Measurements from ENCODE around the gene HES3. TPM values are rescaled to one million over a fixed set of nuclear protein-coding genes. Genes with fewer than 3 reads are reported as not detected.

Gene HES3
- total and polyA plus RNA-seq, 3 donors from 2014 or later: not detected

- Histone ChIP-seq H3K36me3 (ENCODE audit: low read depth, missing control alignments) (no peaks in the 10 kb centered on the region), H3K4me1 (peaks cover 6% of the 10 kb centered on the region), H3K9me3 (no peaks in the 10 kb centered on the region), H3K27ac (no peak overlapping the region), H3K27me3 (no peaks in the 10 kb centered on the region), H3K4me3 (no peak overlapping the region)
- DNase-seq: no peak
- intact Hi-C loops (cut with DNase I; ENCODE audit: low total_unique reads): no loop called here
- no peak for TF ChIP-seq POLR2A (IDR thresholded peaks at IDR 0.05)
- no peak for TF ChIP-seq CTCF (IDR thresholded peaks at IDR 0.05)
- 92 to 100% methylated on average over 3 to 8 of the region's 8 CpGs for WGBS, 2 donors
Observed at GRCh38 chr1:6257541-6258069, 13.6 kb downstream of the HES3 start.

- DNase-seq: no peak
- Histone ChIP-seq H3K36me3 (ENCODE audit: low read depth, missing control alignments) (no peaks in the 10 kb centered on the region), H3K4me1 (peaks cover 16% of the 10 kb centered on the region), H3K27me3 (no peaks in the 10 kb centered on the region), H3K9me3 (no peaks in the 10 kb centered on the region), H3K27ac (no peak overlapping the region), H3K4me3 (no peak overlapping the region)
- 76 to 91% methylated on average over 3 to 10 of the region's 10 CpGs for WGBS, 2 donors
- TF ChIP-seq POLR2A (IDR thresholded peaks at IDR 0.05) (no peak), CTCF (IDR thresholded peaks at IDR 0.05) (no peak)
- intact Hi-C loops (cut with DNase I; ENCODE audit: low total_unique reads): no loop called here
Observed at GRCh38 chr1:6258675-6259074, 14.7 kb downstream of the HES3 start.

GRCh38 chr1:6259491-6260362, 15.7 kb downstream of the HES3 start:
- no peaks in the 10 kb centered on the region for H3K9me3 ChIP-seq
- 7 to 9% methylated on average over 17 to 33 of the region's 46 CpGs for WGBS, 2 donors
- peak; percentile 86 for DNase-seq
- peak overlapping the region; percentile 60 to 69 for H3K4me3 ChIP-seq
- no peaks in the 10 kb centered on the region for H3K27me3 ChIP-seq
- peaks cover 16% of the 10 kb centered on the region for H3K4me1 ChIP-seq
- peak overlapping the region in 1 of 2 donors; percentile 73 for H3K27ac ChIP-seq
- TF ChIP-seq POLR2A (IDR thresholded peaks at IDR 0.05) (no peak), CTCF (IDR thresholded peaks at IDR 0.05) (no peak)
- intact Hi-C loops (cut with DNase I; ENCODE audit: low total_unique reads): no loop called here
- H3K36me3 ChIP-seq (ENCODE audit: low read depth, missing control alignments): no peaks in the 10 kb centered on the region

- Histone ChIP-seq H3K9me3 (no peaks in the 10 kb centered on the region), H3K27ac (peak overlapping the region in 1 of 2 donors; percentile 73), H3K4me1 (peaks cover 16% of the 10 kb centered on the region), H3K27me3 (no peaks in the 10 kb centered on the region), H3K4me3 (peak overlapping the region; percentile 60 to 69), H3K36me3 (ENCODE audit: low read depth, missing control alignments) (no peaks in the 10 kb centered on the region)
- 3% methylated on average over 32 of the region's 61 CpGs; no CpG with 5 or more reads in 1 of the 2 donors for WGBS, 2 donors
- intact Hi-C loops (cut with DNase I; ENCODE audit: low total_unique reads): no loop called here
- TF ChIP-seq POLR2A (IDR thresholded peaks at IDR 0.05) (no peak), CTCF (IDR thresholded peaks at IDR 0.05) (no peak)
- DNase-seq: no peak
Observed at GRCh38 chr1:6260433-6260934, 16.5 kb downstream of the HES3 start.

All from testis (tissue), 3 donors.